ENCODE results near the gene GPR156.
"Not testable (repeated sequence)": the region's sequence is repeated elsewhere in the genome, so short reads cannot be mapped to it uniquely, and the experiment has no call there.

Gene GPR156

DNA sequence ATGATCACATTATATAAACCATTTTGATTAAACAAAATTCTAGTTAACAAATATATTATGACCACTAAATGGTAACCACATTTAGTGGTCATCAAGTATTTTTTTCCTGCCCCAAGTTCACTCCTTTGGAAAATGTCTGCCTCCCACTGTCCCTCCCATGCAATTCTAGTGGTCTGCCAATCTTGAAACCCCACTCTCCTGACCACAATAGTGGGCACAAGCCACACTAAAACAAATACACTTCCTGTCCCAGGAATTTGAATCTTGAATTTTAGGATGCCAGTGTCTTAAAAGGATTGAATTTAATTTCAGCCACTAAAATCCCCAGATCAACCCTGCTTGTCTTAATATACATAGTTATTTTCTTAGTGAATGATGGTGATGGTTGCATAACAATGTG is 14.0 kb upstream of the GPR156 start:
- CTCF ChIA-PET, result no interaction called here
- POLR2A ChIA-PET, result no interaction called here
- no peak for TF ChIP-seq NFRKB (IDR thresholded peaks at IDR 0.05)
- no peak for TF ChIP-seq TARDBP (IDR thresholded peaks at IDR 0.05)
- TF ChIP-seq LEF1 (IDR thresholded peaks at IDR 0.05; ENCODE audit: borderline replicate concordance), result no peak
- TF ChIP-seq L3MBTL2 (conservative IDR thresholded peaks at IDR 0.05), result no peak
- TF ChIP-seq ELF4 (IDR thresholded peaks at IDR 0.05), result no peak
- no peak for TF ChIP-seq BHLHE40 (IDR thresholded peaks at IDR 0.05; ENCODE audit: borderline replicate concordance)
- TF ChIP-seq, protein P1, sequence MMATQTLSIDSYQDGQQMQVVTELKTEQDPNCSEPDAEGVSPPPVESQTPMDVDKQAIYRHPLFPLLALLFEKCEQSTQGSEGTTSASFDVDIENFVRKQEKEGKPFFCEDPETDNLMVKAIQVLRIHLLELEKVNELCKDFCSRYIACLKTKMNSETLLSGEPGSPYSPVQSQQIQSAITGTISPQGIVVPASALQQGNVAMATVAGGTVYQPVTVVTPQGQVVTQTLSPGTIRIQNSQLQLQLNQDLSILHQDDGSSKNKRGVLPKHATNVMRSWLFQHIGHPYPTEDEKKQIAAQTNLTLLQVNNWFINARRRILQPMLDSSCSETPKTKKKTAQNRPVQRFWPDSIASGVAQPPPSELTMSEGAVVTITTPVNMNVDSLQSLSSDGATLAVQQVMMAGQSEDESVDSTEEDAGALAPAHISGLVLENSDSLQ (IDR thresholded peaks at IDR 0.05), result no peak
- no peak for TF ChIP-seq SP1 (IDR thresholded peaks at IDR 0.05)
- no peak for TF ChIP-seq SUZ12 (IDR thresholded peaks at IDR 0.05)
- no peak for TF ChIP-seq FOXM1 (IDR thresholded peaks at IDR 0.05; ENCODE audit: borderline replicate concordance)
- no peak for TF ChIP-seq FOXA1 (IDR thresholded peaks at IDR 0.05)
- no peak for TF ChIP-seq FOXK2 (IDR thresholded peaks at IDR 0.05)
- TF ChIP-seq CTBP1 (IDR thresholded peaks at IDR 0.05; ENCODE audit: borderline replicate concordance), result no peak
- TF ChIP-seq ARNT (IDR thresholded peaks at IDR 0.05), result no peak
- no peak for DNase-seq (ENCODE audit: extremely low spot score)

DNA sequence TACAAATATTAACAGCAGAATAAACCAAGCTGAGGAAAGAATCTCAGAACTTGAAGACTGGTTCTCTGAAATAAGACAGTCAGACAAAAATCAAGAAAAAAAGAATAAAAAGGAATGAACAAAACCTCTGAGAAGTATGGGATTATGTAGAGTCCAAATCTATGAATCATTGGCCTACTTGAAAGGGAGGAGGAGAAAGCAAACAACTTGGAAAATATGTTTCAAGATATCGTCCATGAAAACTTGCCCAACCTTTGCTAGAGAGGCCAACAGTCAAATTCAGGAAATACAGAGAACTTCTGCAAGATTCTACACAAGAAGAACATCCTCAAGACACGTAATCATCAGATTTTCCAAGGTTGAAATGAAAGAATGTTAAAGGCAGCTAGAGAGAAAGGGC is 6.5 kb upstream of the GPR156 start:
- POLR2A ChIA-PET; CTCF ChIA-PET; DNase-seq (ENCODE audit: extremely low spot score): not testable (repeated sequence)

DNA sequence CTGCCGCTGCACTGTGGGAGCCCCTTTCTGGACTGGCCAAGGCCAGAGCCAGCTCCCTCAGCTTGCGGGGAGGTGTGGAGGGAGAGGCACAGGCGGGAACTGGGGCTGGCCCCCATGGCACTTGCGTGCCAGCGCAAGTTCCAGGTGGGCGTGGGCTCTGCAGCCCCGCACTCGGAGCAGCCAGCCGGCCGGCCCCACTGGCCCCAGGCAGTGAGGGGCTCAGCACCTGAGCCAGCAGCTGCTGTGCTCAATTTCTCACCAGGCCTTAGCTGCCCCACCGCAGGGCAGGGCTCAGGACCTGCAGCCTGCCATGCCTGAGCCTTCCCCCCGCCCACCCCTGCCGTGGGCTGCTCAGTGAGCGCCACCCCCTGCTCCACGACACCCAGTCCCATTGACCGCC is 4.6 kb upstream of the GPR156 start:
- ChIA-PET CTCF (no interaction called here), POLR2A (no interaction called here)
- TF ChIP-seq CTBP1 (IDR thresholded peaks at IDR 0.05; ENCODE audit: borderline replicate concordance), result no peak
- TF ChIP-seq ZNF384 (IDR thresholded peaks at IDR 0.05), result no peak
- TF ChIP-seq HDGF (IDR thresholded peaks at IDR 0.05; ENCODE audit: borderline replicate concordance), result no peak
- TF ChIP-seq L3MBTL2 (conservative IDR thresholded peaks at IDR 0.05), result no peak
- TF ChIP-seq FOXK2 (IDR thresholded peaks at IDR 0.05), result no peak
- no peak for TF ChIP-seq ARNT (IDR thresholded peaks at IDR 0.05)
- no peak for TF ChIP-seq BHLHE40 (IDR thresholded peaks at IDR 0.05; ENCODE audit: borderline replicate concordance)
- TF ChIP-seq FOXM1 (IDR thresholded peaks at IDR 0.05; ENCODE audit: borderline replicate concordance), result no peak
- TF ChIP-seq LEF1 (IDR thresholded peaks at IDR 0.05; ENCODE audit: borderline replicate concordance), result no peak
- TF ChIP-seq NFRKB (IDR thresholded peaks at IDR 0.05), result no peak
- TF ChIP-seq ELF4 (IDR thresholded peaks at IDR 0.05), result no peak
- TF ChIP-seq TARDBP (IDR thresholded peaks at IDR 0.05), result no peak
- TF ChIP-seq SUZ12 (IDR thresholded peaks at IDR 0.05), result no peak
- TF ChIP-seq FOXA1 (IDR thresholded peaks at IDR 0.05), result no peak
- TF ChIP-seq, protein P1 (IDR thresholded peaks at IDR 0.05), result no peak
- TF ChIP-seq SP1 (IDR thresholded peaks at IDR 0.05), result no peak
- no peak for DNase-seq (ENCODE audit: extremely low spot score)

DNA sequence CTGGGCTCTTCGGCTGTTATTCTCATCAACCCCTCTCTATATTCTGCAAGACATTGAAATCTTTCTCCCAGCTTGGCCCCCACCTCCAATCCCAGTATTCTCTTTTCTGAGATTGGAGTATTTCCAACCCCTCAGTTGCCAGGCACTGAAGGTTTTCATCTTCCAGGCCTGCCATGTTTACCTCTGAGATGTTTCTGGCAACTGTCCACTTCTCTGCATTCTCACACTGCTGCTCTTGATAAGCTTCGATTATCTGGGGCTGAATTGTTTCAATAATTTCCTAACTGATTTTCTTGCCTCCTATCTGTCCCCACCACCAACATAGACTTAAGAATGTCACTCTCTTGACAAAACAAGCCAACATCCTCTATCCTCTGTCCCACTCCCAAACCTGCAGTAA is 1.4 kb upstream of the GPR156 start:
- no peak for DNase-seq (ENCODE audit: extremely low spot score)
- TF ChIP-seq L3MBTL2 (conservative IDR thresholded peaks at IDR 0.05) (no peak), HDGF (IDR thresholded peaks at IDR 0.05; ENCODE audit: borderline replicate concordance) (no peak), FOXA1 (IDR thresholded peaks at IDR 0.05) (no peak), ZNF384 (IDR thresholded peaks at IDR 0.05) (no peak), NFRKB (IDR thresholded peaks at IDR 0.05) (no peak), LEF1 (IDR thresholded peaks at IDR 0.05; ENCODE audit: borderline replicate concordance) (no peak), FOXK2 (IDR thresholded peaks at IDR 0.05) (no peak), BHLHE40 (IDR thresholded peaks at IDR 0.05; ENCODE audit: borderline replicate concordance) (no peak), ARNT (IDR thresholded peaks at IDR 0.05) (no peak), CTBP1 (IDR thresholded peaks at IDR 0.05; ENCODE audit: borderline replicate concordance) (no peak), ELF4 (IDR thresholded peaks at IDR 0.05) (no peak), SUZ12 (IDR thresholded peaks at IDR 0.05) (no peak), TARDBP (IDR thresholded peaks at IDR 0.05) (no peak), SP1 (IDR thresholded peaks at IDR 0.05) (no peak)
- TF ChIP-seq, protein P1 (IDR thresholded peaks at IDR 0.05), result no peak
- CTCF ChIA-PET, result no interaction called here
- POLR2A ChIA-PET, result no interaction called here

DNA sequence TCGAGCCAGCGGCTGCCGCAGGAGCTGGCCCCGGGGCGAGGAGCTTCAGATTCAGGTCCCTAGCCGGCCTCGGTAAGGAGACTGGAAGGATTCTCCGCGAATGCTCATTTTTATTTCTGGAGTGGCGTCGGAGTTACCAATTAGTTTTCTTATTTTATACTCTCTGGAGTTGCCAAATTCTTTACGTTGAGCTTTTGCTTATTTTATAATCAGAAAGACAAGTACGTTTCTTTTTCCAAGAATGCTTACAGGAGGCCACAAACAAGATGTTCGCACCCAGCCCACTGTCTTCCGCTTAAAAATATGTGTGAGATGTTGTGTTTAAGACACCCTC is 453 bp upstream of the GPR156 start:
- no peak for DNase-seq (ENCODE audit: extremely low spot score)
- ChIA-PET POLR2A (no interaction called here), CTCF (no interaction called here)
- TF ChIP-seq FOXK2 (IDR thresholded peaks at IDR 0.05), result no peak
- TF ChIP-seq NFRKB (IDR thresholded peaks at IDR 0.05), result no peak
- TF ChIP-seq FOXA1 (IDR thresholded peaks at IDR 0.05), result no peak
- TF ChIP-seq ELF4 (IDR thresholded peaks at IDR 0.05), result no peak
- TF ChIP-seq LEF1 (IDR thresholded peaks at IDR 0.05; ENCODE audit: borderline replicate concordance), result no peak
- no peak for TF ChIP-seq SUZ12 (IDR thresholded peaks at IDR 0.05)
- no peak for TF ChIP-seq ZNF384 (IDR thresholded peaks at IDR 0.05)
- TF ChIP-seq SP1 (IDR thresholded peaks at IDR 0.05), result no peak
- no peak for TF ChIP-seq HDGF (IDR thresholded peaks at IDR 0.05; ENCODE audit: borderline replicate concordance)
- TF ChIP-seq TARDBP (IDR thresholded peaks at IDR 0.05), result no peak

DNA sequence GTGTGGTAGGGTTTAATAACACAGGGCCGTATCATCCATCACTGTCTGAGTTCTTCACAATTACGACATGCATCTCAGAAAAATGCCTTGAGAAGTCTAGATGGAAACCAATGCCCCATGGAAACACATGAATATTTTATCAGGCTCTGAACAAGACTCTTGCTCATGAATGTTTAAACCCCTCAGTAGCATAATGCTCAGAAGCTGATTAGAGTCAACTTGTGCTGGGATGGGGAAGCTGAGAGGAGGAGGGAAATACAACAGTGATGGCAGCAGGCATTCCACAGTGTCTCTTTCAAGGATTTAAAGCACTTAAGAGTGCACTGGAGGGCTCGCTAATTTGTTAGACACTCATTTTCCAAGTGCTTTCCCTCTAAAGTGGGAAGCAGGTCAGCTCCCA is 3.8 kb downstream of the GPR156 start:
- TF ChIP-seq TARDBP (IDR thresholded peaks at IDR 0.05) (no peak), ZNF384 (IDR thresholded peaks at IDR 0.05) (no peak), FOXM1 (IDR thresholded peaks at IDR 0.05; ENCODE audit: borderline replicate concordance) (no peak)
- TF ChIP-seq, protein P1 (IDR thresholded peaks at IDR 0.05), result 0 out of 2 replicates have a peak, but pooled peaks have one; percentile 14
- no peak for DNase-seq (ENCODE audit: extremely low spot score)
- POLR2A ChIA-PET, result no interaction called here
- CTCF ChIA-PET, result no interaction called here

Measured in HEK293T (cell line).